ENCODE data around the gene SPATA7.
"Not testable (repeated sequence)": the region's sequence is repeated elsewhere in the genome, so short reads cannot be mapped to it uniquely, and the experiment has no call there.

Gene SPATA7

GRCh38 chr14:88385212-88386101, at the start of gene SPATA7:
SPATA7 (plus strand) TSS chr14:88385657; CDS start chr14:88385819, 162 bp downstream.
- peak; percentile 95 for DNase-seq

GRCh38 chr14:88340357-88340756, 45.1 kb upstream of the SPATA7 start:
- DNase-seq, result no peak

- no peak for DNase-seq
Measured at GRCh38 chr14:88342980-88343379, 42.5 kb upstream of the SPATA7 start.

GRCh38 chr14:88346048-88346639, 39.3 kb upstream of the SPATA7 start:
- no peak for DNase-seq

GRCh38 chr14:88348546-88348945, 36.9 kb upstream of the SPATA7 start:
- DNase-seq, result no peak

- DNase-seq, result no peak
Measured at GRCh38 chr14:88351966-88352691, 33.3 kb upstream of the SPATA7 start.

GRCh38 chr14:88352698-88353097, 32.8 kb upstream of the SPATA7 start:
- no peak for DNase-seq

- DNase-seq, result no peak
Measured at GRCh38 chr14:88354358-88354757, 31.1 kb upstream of the SPATA7 start.

GRCh38 chr14:88359500-88359899, 26.0 kb upstream of the SPATA7 start:
- DNase-seq, result no peak

- no peak for DNase-seq
Measured at GRCh38 chr14:88363644-88364043, 21.8 kb upstream of the SPATA7 start.

GRCh38 chr14:88364710-88365413, 20.6 kb upstream of the SPATA7 start:
- DNase-seq, result no peak

GRCh38 chr14:88369496-88369895, 16.0 kb upstream of the SPATA7 start:
- no peak for DNase-seq

- no peak for DNase-seq
Measured at GRCh38 chr14:88379706-88380343, 5.6 kb upstream of the SPATA7 start.

GRCh38 chr14:88380405-88380804, 5.1 kb upstream of the SPATA7 start:
- DNase-seq, result peak; percentile 41

- not testable (repeated sequence) for DNase-seq
Measured at GRCh38 chr14:88381634-88382033, 3.8 kb upstream of the SPATA7 start.

GRCh38 chr14:88384718-88385117, 739 bp upstream of the SPATA7 start:
- peak; percentile 12 for DNase-seq

GRCh38 chr14:88386256-88386794, 868 bp downstream of the SPATA7 start:
- DNase-seq, result no peak

GRCh38 chr14:88388741-88389282, 3.4 kb downstream of the SPATA7 start:
- no peak for DNase-seq

GRCh38 chr14:88392609-88393008, 7.2 kb downstream of the SPATA7 start:
- DNase-seq, result no peak

- peak; percentile 8 for DNase-seq
Measured at GRCh38 chr14:88411039-88411438, 25.6 kb downstream of the SPATA7 start.

GRCh38 chr14:88417594-88417993, 32.1 kb downstream of the SPATA7 start:
- no peak for DNase-seq

GRCh38 chr14:88420187-88420586, 34.7 kb downstream of the SPATA7 start:
- DNase-seq, result no peak
